CD4-positive, alpha-beta memory T cell (primary cell): ENCODE measurements around the gene KIRREL3. TPM values are rescaled to one million over a fixed set of nuclear protein-coding genes. Genes with fewer than 3 reads are reported as not detected.

Experiments
- CTCF ChIA-PET: fragments of 350-600 bp; sonication (Branson Sonifier 250); formaldehyde crosslinking; loops from one replicate; lab custom pipeline; 2021; ENCODE audit warnings: inconsistent platforms; ENCODE audit not compliant: partially characterized antibody; lab: Charles Lee
- POLR2A ChIA-PET: fragments of 350-600 bp; sonication (Branson Sonifier 250); formaldehyde crosslinking; loops from one replicate; lab custom pipeline; 2021; ENCODE audit not compliant: partially characterized antibody; lab: Charles Lee
- DNase-seq, 5 donors: peaks; one replicate each; pipeline versions ENCODE4 v3.0.0 to v3.0.0-alpha.2; 2020 to 2022; ENCODE audit warnings: mixed read lengths in 1 of 5
- H3K27ac ChIP-seq: one replicate; pipeline ENCODE4 v1.7.0; 2013; ENCODE audit warnings: low read depth, low read length
- H3K27me3 ChIP-seq: 2 replicates; pipeline ENCODE4 v1.7.0; 2013; ENCODE audit warnings: mild to moderate bottlenecking, low read length, moderate library complexity; ENCODE audit not compliant: insufficient read depth
- H3K36me3 ChIP-seq: 2 replicates; pipeline ENCODE4 v1.7.0; 2013; ENCODE audit warnings: mild to moderate bottlenecking, low read length, moderate library complexity; ENCODE audit not compliant: insufficient read depth
- H3K4me1 ChIP-seq: 2 replicates; pipeline ENCODE4 v1.7.0; 2013; ENCODE audit warnings: mild to moderate bottlenecking, low read length, moderate library complexity; ENCODE audit not compliant: insufficient read depth
- H3K4me3 ChIP-seq, 2 donors: one replicate each; pipeline ENCODE4 v1.7.0; 2013; ENCODE audit warnings: low read length in 2 of 2, mild to moderate bottlenecking in 1 of 2
- H3K9me3 ChIP-seq, 2 donors: one replicate each; pipeline ENCODE4 v1.7.0; 2013; ENCODE audit warnings: low read length in 2 of 2, control low read depth in 1 of 2; ENCODE audit not compliant: control insufficient read depth in 1 of 2
- H3K27ac Mint-ChIP-seq, 7 donors: one replicate each; pipeline ENCODE4 v1.8.0; 2020 to 2021; ENCODE audit warnings: mixed read lengths in 7 of 7, mild to moderate bottlenecking in 6 of 7, inconsistent platforms in 3 of 7, moderate library complexity in 3 of 7
- H3K27me3 Mint-ChIP-seq, 2 donors: one replicate each; pipeline ENCODE4 v1.8.0; 2020 to 2021; ENCODE audit warnings: mixed read lengths in 2 of 2
- H3K36me3 Mint-ChIP-seq, 2 donors: one replicate each; pipeline ENCODE4 v1.8.0; 2020 to 2021; ENCODE audit warnings: mixed read lengths in 2 of 2, inconsistent platforms in 1 of 2, mild to moderate bottlenecking in 1 of 2
- H3K4me1 Mint-ChIP-seq, 4 donors: one replicate each; pipeline ENCODE4 v1.8.0; 2020 to 2021; ENCODE audit warnings: mixed read lengths in 4 of 4, mild to moderate bottlenecking in 1 of 4
- H3K4me3 Mint-ChIP-seq, 8 donors: one replicate each; pipeline ENCODE4 v1.8.0; 2020 to 2021; ENCODE audit warnings: mixed read lengths in 8 of 8, mild to moderate bottlenecking in 7 of 8, moderate library complexity in 6 of 8, inconsistent platforms in 3 of 8
- H3K9me3 Mint-ChIP-seq, 8 donors: one replicate each; pipeline ENCODE4 v1.8.0; 2020 to 2021; ENCODE audit warnings: mixed read lengths in 8 of 8, mild to moderate bottlenecking in 5 of 8, inconsistent platforms in 3 of 8, moderate library complexity in 1 of 8
- intact Hi-C: fragments of 100-400 bp; cut with micrococcal nuclease; formaldehyde crosslinking; loops from one replicate; pipeline ENCODE4 v1.15.1; 2023
- polyA plus RNA-seq, 2 donors: library from polyadenylated mRNA; unstranded; fragments of 300-500 nt; fragmentation: Illumina TruSeq; gene quantifications; one replicate each; pipeline ENCODE4 v1.2.3, GENCODE V29; 2021
- total RNA-seq, 2 experiments: library from RNA; stranded (reverse); gene quantifications; one replicate each; pipeline ENCODE4 v1.2.3, GENCODE V29; 2021

Gene KIRREL3
- total and polyA plus RNA-seq, 4 experiments from 2014 or later, result not detected

DNA sequence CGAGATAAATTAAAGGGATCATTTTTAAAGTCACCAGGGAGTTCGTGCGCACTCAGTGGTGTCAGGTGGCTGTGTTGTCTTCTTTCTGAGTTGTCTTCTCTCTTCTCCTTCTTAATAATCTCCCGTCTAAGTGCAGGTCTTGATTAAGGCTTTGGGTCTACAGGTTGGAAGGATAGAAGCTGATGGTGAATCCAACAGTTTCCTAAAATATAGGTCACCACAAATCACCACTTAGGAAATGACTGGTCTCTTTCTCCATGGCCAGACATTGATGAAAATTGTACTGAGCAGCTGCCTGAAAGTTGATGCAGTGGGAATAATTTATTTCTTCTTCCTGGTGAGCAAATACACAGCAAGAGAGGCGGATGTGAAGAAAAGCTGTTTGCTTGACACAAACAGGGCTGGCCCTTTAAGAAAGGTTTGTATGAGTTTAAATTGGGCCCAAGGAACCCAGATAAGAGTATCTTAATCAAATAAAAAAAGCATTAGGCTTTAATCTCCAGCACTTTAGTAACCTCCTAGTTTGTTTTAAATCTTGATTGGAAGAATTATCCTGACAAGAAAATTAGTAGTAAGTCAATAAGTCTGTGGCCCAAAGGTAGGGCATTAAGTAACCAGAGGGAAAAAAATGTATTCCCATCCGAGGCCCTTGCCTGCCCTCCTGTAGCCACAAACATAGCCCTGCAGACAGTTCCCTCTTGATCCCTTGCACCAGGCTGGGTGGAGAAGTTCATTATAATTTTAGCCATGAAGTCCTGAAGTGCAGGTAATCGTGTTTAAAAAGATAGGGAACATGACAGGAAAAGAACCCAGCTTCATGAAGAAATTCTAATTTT is 245.8 kb downstream of the KIRREL3 start:
- POLR2A ChIA-PET, result no interaction called here
- intact Hi-C loops, result no loop called here
- H3K27ac Mint-ChIP-seq, result no peak overlapping the region

DNA sequence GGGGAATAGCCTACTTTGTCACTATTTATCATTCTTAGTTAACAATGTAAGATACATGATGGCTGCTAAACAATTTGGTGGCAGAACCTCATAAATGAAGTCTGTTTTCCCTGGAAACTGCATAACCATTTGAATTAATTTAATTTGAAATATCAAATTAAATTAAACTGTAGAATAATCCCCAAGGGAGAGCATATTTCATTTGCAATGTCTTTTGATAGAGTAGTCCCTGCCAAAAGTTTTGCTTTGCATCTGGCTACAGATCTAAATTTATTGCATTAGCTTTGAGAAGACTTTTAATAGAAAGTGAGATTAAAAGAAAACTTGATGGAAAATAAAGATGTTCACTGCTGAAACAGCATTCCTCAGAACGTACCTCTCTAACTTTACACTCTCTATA is 246.6 kb downstream of the KIRREL3 start:
- H3K27ac Mint-ChIP-seq, result no peak overlapping the region
- intact Hi-C loops, result no loop called here
- H3K27ac ChIP-seq, result no peak overlapping the region

More for the DNA sequence above, 245.8 kb downstream of the KIRREL3 start:
- no peak overlapping the region for H3K4me3 ChIP-seq
- no peak overlapping the region for H3K4me3 Mint-ChIP-seq
- DNase-seq, result no peak
- CTCF ChIA-PET, result no interaction called here
- peaks cover 0 to 4% (median 0%) of the 10 kb centered on the region in 8 donors for H3K9me3 Mint-ChIP-seq
- H3K36me3 ChIP-seq, result no peaks in the 10 kb centered on the region
- H3K36me3 Mint-ChIP-seq, result no peaks in the 10 kb centered on the region
- no peaks in the 10 kb centered on the region for H3K4me1 ChIP-seq
- no peaks in the 10 kb centered on the region for H3K4me1 Mint-ChIP-seq
- no peaks in the 10 kb centered on the region for H3K9me3 ChIP-seq
- H3K27me3 ChIP-seq, result no peaks in the 10 kb centered on the region
- H3K27me3 Mint-ChIP-seq, result peaks cover 2 to 5% of the 10 kb centered on the region in 2 donors
- H3K27ac ChIP-seq, result no peak overlapping the region

DNA sequence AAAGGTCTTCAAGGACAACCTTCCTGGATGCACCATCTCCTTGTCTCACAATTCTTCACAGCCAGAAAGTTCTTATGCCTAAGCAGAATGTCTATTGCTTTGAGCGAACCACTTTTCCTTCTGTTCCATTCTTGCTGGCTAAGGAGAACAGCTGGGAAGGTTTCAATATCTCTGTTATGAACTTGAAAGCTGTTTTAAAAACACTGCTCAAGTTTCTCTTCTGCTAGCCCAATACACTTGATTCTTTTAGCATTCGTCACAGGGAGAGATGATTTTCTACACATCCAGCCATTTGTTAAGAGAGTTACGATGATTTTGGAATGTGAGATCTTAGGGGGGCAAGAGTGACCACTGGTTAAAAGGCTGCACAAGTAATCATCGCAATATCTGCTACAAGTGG is 249.3 kb downstream of the KIRREL3 start:
- no peaks in the 10 kb centered on the region for H3K4me1 ChIP-seq
- Mint-ChIP-seq H3K27ac (no peak overlapping the region), H3K36me3 (no peaks in the 10 kb centered on the region), H3K4me1 (peaks cover 0 to 28% (median 0%) of the 10 kb centered on the region in 4 donors), H3K9me3 (peaks cover 0 to 4% (median 0%) of the 10 kb centered on the region in 8 donors), H3K27me3 (peaks cover 2 to 6% of the 10 kb centered on the region in 2 donors), H3K4me3 (no peak overlapping the region)
- no peak overlapping the region for H3K4me3 ChIP-seq
- no peaks in the 10 kb centered on the region for H3K27me3 ChIP-seq
- ChIA-PET CTCF (no interaction called here), POLR2A (no interaction called here)
- no peaks in the 10 kb centered on the region for H3K36me3 ChIP-seq
- intact Hi-C loops, result no loop called here
- no peaks in the 10 kb centered on the region for H3K9me3 ChIP-seq
- DNase-seq, result no peak
- H3K27ac ChIP-seq, result no peak overlapping the region

More for the DNA sequence above, 246.6 kb downstream of the KIRREL3 start:
- no peaks in the 10 kb centered on the region for H3K4me1 ChIP-seq
- CTCF ChIA-PET, result no interaction called here
- H3K4me3 Mint-ChIP-seq, result no peak overlapping the region
- no peaks in the 10 kb centered on the region for H3K36me3 ChIP-seq
- H3K27me3 ChIP-seq, result no peaks in the 10 kb centered on the region
- no peak overlapping the region for H3K4me3 ChIP-seq
- peaks cover 0 to 4% (median 0%) of the 10 kb centered on the region in 8 donors for H3K9me3 Mint-ChIP-seq
- H3K27me3 Mint-ChIP-seq, result peaks cover 2 to 6% of the 10 kb centered on the region in 2 donors
- H3K9me3 ChIP-seq, result no peaks in the 10 kb centered on the region
- no peak for DNase-seq
- H3K36me3 Mint-ChIP-seq, result no peaks in the 10 kb centered on the region
- H3K4me1 Mint-ChIP-seq, result peaks cover 0 to 5% (median 0%) of the 10 kb centered on the region in 4 donors
- POLR2A ChIA-PET, result no interaction called here

DNA sequence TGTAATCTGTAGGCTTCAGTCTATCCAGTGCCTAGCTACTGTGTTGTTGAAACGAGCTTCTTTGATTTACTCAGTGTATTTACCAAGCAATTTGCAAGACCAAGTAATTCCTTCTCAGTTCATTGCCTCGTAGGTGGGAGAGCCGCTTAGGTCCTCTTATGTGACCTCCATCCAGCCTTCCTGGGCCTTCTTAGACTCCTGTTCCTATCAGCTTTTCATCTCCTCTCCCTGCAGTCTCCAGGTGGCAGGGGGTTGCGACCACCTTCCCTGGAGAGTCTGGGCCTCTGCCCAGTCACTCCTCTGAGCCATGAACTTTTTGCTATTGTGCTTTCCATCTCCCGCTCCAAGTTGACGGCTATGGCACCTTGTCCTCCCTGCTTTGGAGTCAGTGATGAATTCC is 251.8 kb downstream of the KIRREL3 start:
- Mint-ChIP-seq H3K4me3 (peak overlapping the region in 1 of 8 donors; percentile 75), H3K9me3 (peaks cover 0 to 4% (median 0%) of the 10 kb centered on the region in 8 donors), H3K36me3 (no peaks in the 10 kb centered on the region), H3K4me1 (peaks cover 0 to 39% (median 0%) of the 10 kb centered on the region in 4 donors), H3K27ac (peak overlapping the region in 4 of 7 donors; percentile 28 to 94 (median 74)), H3K27me3 (peaks cover 0 to 3% of the 10 kb centered on the region in 2 donors)
- CTCF ChIA-PET, result no interaction called here
- H3K9me3 ChIP-seq, result no peaks in the 10 kb centered on the region
- no peak for DNase-seq
- intact Hi-C loops, result no loop called here
- H3K4me3 ChIP-seq, result no peak overlapping the region
- no peaks in the 10 kb centered on the region for H3K4me1 ChIP-seq
- H3K27me3 ChIP-seq, result no peaks in the 10 kb centered on the region
- POLR2A ChIA-PET, result no interaction called here
- no peak overlapping the region for H3K27ac ChIP-seq
- H3K36me3 ChIP-seq, result no peaks in the 10 kb centered on the region

DNA sequence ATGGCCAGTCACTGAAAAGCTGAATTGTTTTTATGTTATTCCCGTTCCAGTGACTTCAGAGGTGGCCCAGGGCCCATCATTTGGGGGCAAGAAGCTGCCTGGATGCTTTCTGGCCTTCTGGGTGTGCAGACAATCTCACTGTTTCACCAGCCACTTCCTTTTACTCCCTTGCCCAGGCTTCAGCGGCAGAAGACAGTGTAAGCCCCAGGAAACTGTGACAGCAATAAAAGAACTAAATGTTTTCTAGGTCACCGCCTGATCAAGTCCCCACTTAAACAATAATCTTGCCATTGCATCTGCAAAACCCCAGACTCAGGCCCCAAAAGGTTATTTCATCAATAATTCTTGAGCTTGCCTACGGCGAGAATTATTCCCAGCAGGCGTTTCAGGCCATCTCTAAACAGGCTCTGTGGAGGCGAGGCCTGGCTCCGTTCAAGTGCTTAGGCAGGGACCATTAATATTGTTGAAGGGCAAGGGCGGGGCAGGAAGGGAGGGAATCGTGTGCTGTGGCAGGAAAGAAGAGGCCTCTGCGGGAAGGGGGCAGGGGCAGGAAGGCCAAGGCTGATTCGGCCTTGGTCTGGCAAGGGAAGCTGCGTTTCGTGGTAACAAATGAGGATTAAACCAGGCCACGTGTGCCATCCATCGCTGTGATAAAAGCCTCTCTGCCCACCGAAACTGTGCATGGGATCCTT is 252.3 kb downstream of the KIRREL3 start:
- Mint-ChIP-seq H3K4me3 (peak overlapping the region in 5 of 8 donors; percentile 2 to 75 (median 64)), H3K4me1 (peaks cover 0 to 44% (median 0%) of the 10 kb centered on the region in 4 donors), H3K36me3 (no peaks in the 10 kb centered on the region), H3K27ac (peak overlapping the region in 5 of 7 donors; percentile 28 to 94 (median 57)), H3K9me3 (peaks cover 0 to 4% (median 0%) of the 10 kb centered on the region in 8 donors), H3K27me3 (peaks cover 0 to 4% of the 10 kb centered on the region in 2 donors)
- DNase-seq, result peak in 3 of 5 donors; percentile 10 to 12 (median 12)
- H3K36me3 ChIP-seq, result no peaks in the 10 kb centered on the region
- no peaks in the 10 kb centered on the region for H3K9me3 ChIP-seq
- no peak overlapping the region for H3K4me3 ChIP-seq
- POLR2A ChIA-PET, result no interaction called here
- no peaks in the 10 kb centered on the region for H3K4me1 ChIP-seq
- intact Hi-C loops, result no loop called here
- H3K27ac ChIP-seq, result no peak overlapping the region
- no peaks in the 10 kb centered on the region for H3K27me3 ChIP-seq
- CTCF ChIA-PET, result interaction anchor here (1.0 kb wide), 1 partner anchor 31 kb away, joined by 3 read pairs; no protein-coding TSS in a partner anchor

DNA sequence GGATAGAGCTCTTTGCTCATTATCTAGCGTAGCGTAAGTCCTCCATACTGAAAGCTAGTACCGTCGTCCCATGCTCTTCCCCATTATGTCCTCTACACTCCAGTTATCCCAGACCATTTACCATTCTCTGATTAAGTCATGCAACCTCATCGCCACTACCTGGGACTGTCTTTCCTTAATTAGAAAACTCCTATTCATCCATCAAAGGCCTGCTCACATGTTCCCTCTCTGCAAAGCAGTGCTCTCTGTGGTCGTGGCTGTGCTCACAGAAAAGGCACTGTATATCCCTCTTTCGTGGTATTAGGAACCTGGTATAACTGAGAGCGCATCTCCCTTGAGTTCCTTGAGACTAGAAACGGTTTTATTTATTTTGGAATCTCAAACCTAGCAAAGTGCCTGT is 253.3 kb downstream of the KIRREL3 start:
- no peak for DNase-seq
- Histone ChIP-seq H3K36me3 (no peaks in the 10 kb centered on the region), H3K27me3 (no peaks in the 10 kb centered on the region), H3K4me1 (no peaks in the 10 kb centered on the region), H3K9me3 (no peaks in the 10 kb centered on the region), H3K27ac (no peak overlapping the region), H3K4me3 (no peak overlapping the region)
- Mint-ChIP-seq H3K27me3 (peaks cover 0 to 4% of the 10 kb centered on the region in 2 donors), H3K36me3 (no peaks in the 10 kb centered on the region), H3K4me3 (no peak overlapping the region), H3K9me3 (peaks cover 0 to 4% (median 0%) of the 10 kb centered on the region in 8 donors), H3K27ac (peak overlapping the region in 2 of 7 donors; percentile 66 to 94), H3K4me1 (peaks cover 0 to 51% (median 0%) of the 10 kb centered on the region in 4 donors)
- intact Hi-C loops, result no loop called here
- CTCF ChIA-PET, result interaction anchor here (1.0 kb wide), 1 partner anchor 30 kb away, joined by 3 read pairs; no protein-coding TSS in a partner anchor
- POLR2A ChIA-PET, result no interaction called here

DNA sequence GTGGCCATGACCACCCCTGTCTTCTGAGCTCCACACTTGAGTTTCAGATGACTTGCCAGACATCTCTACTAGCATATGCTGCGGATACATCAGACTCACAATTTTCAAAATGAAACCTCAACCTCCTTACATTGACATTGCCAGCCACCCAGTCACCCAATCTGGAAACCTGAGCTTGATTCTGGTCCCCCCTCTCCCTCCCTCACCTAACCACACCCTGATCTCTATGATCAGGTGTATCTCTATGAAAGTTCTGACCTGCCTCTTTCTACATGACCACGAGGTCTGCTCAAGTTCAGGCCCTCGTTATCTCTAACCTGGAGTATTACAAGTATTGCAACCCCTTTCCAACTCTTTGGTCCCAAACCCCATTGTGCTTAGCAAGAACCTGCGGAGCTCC is 254.1 kb downstream of the KIRREL3 start:
- no peak overlapping the region for H3K27ac ChIP-seq
- intact Hi-C loops, result no loop called here
- H3K9me3 ChIP-seq, result no peaks in the 10 kb centered on the region
- H3K4me1 ChIP-seq, result no peaks in the 10 kb centered on the region
- ChIA-PET CTCF (interaction anchor here (1.0 kb wide), 1 partner anchor 30 kb away, joined by 3 read pairs; no protein-coding TSS in a partner anchor), POLR2A (no interaction called here)
- Mint-ChIP-seq H3K9me3 (peaks cover 0 to 2% (median 0%) of the 10 kb centered on the region in 8 donors), H3K27ac (peak overlapping the region in 2 of 7 donors; percentile 53 to 66), H3K4me1 (peaks cover 0 to 55% (median 0%) of the 10 kb centered on the region in 4 donors), H3K27me3 (peaks cover 0 to 4% of the 10 kb centered on the region in 2 donors), H3K36me3 (no peaks in the 10 kb centered on the region), H3K4me3 (peak overlapping the region in 1 of 8 donors; percentile 2)
- no peaks in the 10 kb centered on the region for H3K27me3 ChIP-seq
- H3K4me3 ChIP-seq, result no peak overlapping the region
- H3K36me3 ChIP-seq, result no peaks in the 10 kb centered on the region
- no peak for DNase-seq
